ENCODE results near the gene EID2. TPM values are rescaled to one million over a fixed set of nuclear protein-coding genes. Genes with fewer than 3 reads are reported as not detected.

EID2 gene, protein sequence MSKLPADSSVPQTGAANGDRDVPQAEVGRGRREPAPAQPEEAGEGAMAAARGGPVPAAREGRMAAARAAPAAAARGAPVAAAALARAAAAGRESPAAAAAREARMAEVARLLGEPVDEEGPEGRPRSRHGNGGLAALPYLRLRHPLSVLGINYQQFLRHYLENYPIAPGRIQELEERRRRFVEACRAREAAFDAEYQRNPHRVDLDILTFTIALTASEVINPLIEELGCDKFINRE
- 14.9 TPM for polyA plus RNA-seq (2013, experiment 1 of 2; ENCODE audit: insufficient read length)
- polyA plus RNA-seq (2013, experiment 2 of 2; ENCODE audit: insufficient read length) = 15.4 TPM

DNA sequence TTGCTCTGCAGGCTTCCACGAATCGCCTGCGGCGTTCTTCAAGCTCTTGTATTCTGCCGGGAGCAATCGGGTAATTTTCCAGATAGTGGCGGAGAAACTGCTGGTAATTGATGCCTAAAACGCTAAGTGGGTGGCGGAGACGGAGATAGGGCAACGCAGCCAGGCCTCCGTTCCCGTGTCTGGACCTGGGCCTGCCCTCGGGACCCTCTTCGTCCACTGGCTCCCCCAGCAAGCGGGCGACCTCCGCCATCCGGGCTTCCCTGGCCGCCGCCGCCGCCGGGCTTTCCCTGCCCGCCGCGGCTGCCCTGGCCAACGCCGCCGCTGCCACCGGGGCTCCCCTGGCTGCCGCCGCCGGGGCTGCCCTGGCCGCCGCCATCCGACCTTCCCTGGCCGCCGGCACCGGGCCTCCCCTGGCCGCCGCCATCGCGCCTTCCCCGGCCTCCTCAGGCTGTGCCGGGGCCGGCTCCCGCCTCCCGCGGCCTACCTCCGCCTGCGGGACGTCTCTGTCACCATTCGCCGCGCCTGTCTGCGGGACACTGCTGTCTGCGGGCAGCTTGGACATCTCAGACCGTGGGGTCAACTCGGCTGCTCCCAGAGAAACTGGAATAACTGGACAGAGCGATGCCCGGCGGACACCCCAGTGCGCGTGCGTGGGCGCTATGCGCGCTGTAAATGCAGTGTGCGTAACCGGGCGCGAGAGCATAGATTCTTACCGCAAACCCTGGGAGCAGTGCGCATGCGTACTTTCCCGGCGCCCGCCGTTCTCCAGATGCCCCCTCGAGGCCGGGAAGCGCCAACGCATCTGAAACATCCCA lies at the start of gene EID2:
Gene EID2, minus strand, starts transcription at position 644 of the 815 bp plus-strand sequence. Its CDS starts 82 bp downstream, at position 562.
- peak; percentile 93 for DNase-seq

DNA sequence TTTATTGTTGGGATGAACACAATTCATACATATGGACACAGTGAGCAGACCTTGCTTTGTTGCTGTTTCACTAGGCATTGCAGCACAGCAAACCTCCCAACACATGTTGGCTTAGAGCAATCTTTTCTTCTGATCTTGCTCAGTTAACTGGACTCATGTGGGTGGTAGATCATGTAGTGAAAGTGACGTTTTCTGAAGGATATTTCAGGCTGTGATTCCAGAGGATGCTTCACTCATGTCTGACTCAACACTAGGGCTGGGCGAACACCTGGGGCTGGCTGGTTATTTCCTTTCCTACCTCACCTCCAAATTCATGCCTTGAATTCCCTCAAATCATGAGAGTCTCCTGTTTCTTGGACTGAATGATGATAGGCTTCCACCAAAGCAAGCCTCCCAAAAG lies 48.1 kb upstream of the EID2 start:
- DNase-seq = no peak

DNA sequence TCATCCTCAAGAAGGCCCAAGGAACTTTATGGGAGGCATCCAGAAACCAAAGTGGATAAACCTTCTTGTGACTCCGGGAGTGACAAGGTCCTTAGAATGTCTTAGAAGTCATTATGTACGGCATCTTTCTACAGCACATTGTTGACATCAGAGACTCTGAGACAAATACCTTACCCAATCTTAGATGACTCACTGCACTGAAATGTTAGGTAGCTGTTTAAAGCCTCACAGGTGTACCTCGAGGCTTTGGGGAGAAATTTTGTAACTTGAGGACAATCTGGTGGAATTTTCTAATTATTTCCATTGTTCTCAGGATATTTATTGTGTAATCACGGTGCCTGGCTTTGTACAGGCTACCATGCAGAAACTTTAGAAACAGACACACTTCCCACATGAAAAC lies 47.5 kb upstream of the EID2 start:
- no peak for DNase-seq

DNA sequence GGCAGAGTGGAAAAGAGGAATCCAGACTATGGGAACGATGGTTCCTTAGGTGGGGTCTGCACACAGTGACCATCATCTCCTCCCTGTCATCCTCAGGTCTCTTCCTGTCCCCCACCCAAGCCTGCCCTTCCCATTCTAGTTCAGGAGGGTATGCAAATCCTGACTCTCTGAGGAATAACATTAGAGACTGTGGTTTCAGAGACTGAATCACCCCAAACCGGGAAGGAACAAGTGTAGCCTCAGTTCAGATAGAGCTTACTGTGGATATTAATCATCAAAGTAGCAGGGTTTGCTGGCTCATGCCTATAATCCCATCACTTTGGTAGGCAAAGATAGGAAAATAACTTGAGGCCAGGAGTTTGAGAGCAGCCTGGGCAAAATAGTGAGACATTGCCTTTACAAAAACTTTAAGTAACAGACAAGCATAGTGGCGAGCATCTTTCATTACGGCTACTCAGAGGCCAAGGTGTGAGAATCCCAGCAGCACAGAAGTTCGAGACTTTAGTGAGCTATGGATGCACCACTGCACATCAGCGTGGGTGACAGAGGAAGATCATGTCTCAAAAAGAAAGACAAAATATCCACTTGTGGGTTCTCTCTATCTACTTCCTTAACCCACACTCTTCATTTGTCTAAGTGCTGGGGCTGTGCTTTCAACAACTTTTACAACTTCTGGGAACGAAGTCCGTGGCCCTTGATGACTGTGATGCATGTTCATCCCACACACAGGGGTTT lies 43.1 kb upstream of the EID2 start:
- DNase-seq = no peak

DNA sequence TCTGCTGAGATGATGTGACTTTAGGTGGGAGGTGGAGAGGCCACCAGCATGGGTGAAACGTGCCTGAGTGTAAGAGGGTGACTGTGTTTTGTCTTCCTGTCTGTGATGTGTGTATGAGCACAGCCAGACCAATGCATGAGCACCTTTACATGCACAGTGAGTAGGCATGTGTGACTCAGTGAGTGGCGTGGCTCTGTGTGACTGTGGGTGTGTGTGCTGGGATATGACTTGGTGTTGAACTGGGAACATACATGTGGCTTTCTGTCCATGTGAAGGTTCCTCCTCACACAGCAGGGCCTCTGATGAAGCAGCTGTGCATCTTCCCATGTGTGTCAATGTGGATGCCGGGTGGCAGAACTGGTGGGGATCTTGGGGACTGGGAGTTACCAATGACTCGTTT lies 42.5 kb upstream of the EID2 start:
- no peak for DNase-seq

DNA sequence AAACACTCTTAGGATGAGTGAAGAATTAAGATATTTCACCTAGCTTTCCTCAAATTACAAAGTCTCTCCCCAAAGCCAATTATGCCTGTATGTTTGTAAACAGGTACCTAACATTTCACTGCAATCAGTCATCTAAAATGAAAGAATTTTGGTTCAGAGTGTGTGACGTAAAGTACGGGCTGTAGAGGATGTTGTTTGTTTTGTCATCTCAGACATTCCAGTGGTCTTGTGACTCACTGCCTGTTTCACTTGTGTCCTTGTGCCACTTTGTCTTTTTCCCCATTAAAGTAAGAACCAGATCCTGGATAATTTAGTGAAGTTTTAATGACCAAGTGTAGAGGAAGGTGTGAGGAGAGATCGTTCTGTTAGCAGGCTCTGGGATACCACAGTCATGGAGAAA lies 28.6 kb upstream of the EID2 start:
- peak; percentile 29 for DNase-seq

DNA sequence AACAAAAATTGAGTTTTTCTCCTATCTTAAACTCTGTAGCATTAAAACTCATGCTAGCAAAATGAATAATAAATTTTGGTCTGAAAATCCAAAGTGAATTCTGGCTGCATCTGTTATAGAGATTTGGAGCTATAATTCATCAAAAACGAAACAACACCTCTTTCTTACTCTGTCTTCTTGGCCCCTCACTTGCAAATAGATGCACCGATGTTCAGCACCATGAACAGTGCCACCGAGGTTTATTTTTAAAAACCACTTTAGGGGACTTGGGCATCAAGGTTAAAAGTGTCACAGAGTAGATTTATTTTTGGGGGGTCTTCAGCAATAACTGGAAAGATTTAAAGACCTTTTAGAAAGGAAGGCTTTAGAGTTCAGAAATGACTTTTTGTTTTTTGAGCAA lies 26.1 kb upstream of the EID2 start:
- no peak for DNase-seq

DNA sequence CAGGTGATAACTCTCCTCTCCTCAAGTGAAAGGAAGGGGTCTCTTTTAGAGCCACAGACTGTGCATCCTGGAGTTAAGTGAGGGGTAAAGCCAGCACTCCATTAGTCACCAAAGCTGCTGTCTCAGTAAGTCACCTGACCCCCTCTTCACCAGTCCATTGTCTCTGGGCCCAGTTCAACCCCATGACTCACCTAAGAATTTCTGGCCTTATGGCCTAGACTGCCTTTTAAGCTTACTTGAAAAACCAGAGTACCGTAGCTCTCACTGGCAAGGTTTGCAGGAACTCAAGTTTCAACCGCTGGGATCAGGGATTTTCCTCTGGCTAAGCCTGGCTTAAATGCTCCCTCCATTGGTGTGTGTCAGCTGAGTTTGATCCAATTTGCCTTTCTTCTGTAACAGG lies 23.4 kb upstream of the EID2 start:
- DNase-seq = no peak

DNA sequence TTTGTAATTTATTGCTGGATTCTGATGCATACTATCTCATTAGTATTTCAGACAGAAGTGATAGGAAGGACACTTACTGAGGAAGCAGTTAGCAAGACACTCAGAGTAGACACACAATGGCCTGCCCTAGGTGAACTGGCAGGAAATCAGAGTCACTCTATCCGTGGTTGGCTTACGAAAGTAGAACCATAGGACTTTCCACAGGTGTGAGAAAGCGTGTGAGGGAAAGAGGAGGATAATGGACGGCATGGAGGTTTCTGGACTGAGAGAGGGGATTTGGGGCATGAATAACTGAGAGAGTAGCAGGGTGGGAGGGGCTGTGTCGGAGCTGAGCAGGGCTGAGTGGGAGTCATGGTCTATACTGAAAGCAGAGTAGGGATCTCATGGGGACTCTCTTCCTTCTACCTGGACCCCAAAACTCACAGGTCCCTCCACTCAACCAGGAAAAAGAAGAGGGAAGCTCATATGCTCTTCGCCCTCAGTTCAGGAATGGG lies 18.7 kb upstream of the EID2 start:
- no peak for DNase-seq

DNA sequence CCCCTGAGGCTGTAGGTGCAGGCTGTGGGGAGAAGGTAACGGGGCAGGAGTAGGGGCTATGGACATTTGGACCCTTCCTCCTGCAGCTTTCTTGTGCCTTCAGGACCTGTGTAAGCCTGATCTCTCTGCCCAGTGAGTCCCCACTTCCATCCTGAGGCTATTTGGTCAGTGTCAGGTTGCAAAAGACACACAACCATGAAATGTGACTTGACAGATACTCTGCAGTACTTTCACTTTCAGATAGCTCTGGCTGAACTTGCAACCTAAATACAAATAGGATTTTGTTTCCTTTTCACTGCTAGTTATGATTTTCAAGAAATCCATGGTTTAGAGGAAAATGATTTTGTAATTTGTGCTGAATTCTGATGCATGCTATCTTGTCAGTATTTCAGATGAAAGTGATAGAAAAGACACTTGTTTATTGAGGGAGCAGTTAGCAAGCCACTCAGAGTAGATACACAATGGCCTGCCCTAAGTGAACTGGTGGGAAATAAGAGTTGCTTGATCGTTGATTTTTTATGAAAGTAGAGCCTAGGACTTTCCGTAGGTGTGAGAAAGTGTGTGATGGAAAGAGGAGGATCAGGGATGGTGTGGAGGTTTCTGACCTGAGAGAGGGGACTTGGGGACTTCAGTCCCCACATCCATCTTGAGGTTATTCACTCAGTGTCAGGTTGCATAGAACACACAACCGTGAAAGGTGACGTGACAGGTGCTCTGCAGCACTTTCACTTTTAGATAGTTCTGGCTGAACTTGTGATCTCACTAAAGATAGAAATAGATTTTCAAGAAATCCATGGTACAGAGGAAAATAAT lies 18.1 kb upstream of the EID2 start:
- DNase-seq = no peak

DNA sequence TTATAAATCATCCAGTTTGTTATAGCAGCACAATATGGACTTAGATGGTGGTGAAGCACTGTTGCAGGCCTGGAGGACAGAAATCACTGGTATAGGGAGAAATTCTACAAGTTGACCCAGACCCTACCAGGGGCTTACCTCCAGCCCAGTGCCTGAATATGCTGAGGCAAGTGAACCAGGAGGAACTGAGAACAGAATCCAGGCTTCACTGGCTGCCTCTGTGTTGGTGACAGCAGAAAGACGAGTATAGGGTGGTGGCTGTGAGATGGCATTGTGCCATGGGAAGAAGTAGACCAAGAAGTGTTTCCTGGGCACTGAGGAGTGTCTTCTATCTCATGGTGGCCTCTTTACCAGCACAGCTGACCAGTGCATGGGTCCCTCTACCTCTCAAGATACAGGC lies 15.9 kb upstream of the EID2 start:
- no peak for DNase-seq

DNA sequence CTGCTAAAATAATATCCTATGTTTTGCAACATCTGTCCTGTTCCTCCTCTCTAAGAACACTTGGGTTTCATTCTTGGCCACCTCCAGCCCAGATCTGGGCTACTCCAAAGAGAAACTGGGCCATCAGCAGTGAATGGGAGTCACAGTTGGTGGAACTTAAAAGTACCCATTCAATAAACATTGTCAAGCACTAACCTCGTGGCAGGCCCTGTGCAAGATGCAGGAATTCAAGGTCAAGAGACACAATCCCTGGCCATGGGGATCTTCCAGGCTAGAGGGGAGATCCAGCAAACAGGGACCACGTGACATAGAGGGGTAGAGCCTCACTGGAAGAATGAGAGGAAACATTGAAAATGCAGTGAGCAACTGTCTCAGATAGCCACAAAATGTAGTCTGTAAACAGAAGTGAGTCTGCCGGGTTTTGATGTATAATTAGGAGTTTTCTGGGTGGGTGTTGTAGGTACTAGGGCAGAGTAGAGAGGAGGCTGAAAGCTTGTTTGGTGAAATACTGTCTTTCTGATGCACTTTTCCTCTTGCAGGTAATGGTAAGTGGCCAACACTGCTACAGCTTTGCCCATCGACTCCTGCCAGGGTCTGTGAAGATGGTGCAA lies 14.8 kb upstream of the EID2 start:
- DNase-seq = no peak

DNA sequence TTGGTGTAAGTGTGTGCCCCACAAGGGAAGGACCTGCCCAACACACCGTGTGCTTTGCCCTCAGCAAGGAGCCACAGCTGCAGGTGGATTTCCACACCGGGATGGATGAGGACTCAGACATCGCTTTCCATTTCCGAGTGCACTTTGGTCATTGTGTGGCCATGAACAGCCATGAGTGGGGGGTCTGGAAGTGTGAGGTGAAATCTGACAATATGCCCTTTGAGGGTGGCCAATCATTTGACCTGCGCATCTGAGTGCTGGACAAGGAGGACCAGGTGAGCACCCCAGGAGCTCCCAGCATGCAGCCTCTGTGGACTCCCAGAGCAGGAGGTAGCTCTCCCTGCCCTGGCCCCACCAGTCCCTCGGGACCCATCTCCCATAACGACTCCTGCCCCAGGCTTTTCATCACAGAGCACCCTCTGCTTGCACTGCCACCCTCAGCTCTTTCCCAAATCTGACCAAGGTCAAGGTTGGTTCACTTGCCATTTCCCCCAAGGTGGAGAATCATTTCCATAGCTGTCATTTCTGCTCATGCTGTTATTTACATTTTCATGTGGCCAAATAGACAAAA lies 13.2 kb upstream of the EID2 start:
- DNase-seq = no peak

DNA sequence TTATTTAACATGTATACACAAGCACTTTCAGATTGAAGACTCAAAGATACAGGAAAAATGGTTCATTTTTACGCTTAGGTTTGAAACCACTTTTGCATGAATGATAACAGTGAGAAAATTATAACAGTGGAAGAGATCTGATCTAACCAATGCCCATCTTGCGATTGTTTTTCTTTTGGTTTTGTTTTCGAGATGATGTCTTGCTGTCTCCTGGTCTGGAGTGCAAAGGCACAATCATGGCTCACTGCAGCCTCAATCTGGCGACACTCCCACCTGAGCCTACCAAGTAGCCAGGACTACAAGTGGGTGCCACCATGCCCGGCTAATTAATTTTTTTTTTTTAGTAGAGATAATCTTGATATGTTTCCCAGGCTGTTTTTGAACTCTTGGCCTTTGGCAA lies 10.2 kb upstream of the EID2 start:
- no peak for DNase-seq

DNA sequence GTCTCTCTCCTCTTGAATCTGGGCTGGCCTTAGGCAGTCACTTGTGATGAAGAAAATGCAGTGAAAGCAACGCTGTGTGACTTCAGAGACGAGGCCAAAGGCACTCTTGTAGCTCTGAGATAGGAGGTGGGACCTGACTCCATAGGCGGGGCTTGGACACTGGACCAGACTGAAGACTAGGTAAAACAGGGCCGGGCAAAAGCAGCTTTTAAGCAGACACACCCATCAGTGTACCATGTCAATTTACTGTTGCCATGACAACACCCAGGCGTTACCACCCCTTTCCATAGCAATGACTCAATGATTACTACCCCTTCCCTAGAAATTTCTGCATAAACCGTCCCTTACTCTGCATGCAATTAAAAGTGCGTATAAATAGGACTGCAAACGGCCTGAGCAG lies 6.6 kb upstream of the EID2 start:
- DNase-seq = no peak

DNA sequence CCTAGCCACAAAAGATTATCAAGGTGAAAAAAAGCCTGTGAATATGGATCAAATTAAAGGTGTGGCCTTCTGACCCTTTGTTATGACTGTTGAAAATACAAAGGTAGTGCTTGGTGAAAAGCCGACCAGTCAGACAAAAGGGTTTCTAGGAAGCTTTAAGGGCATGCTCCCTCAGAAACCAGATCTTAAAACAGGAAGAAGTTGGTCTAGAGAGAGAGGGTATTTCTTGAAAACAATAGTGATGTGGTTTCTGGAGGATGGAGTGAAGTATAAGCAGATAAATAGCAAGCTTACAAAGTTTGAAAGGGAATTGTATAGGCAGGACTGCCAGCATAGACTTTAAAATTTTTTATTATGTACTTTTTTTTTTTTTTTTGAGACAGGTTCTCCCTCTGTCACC lies 5.0 kb upstream of the EID2 start:
- no peak for DNase-seq

DNA sequence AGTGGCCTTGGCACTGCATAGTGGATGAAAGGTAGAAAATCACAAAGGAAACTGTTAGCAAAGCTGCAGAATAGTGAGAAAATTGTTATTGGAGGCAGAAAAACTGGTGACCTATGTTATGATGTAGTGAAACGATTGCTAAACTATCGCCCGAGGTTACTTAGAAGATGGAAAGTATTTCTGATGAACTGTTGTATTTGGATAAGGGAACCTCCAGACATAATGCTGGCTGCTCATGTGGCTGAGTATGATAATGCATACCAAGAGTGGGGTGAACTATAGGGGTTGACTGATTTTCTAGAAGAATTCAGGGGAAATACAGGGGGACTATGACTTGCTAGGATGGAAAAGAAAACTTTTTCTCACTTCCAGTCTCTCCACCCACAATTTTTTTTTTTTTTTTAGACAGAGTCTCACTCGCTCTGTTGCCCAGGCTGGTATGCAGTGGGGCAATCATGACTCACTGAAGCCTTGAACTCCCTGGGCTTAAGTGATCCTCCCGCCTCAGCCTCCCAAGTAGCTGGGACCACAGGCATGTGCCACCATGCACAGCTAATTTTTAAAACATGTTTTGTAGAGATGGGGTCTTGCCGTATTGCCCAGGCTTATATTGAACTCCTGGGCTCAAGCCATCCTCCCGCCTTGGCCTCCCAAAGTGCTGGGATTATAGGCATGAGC lies 4.4 kb upstream of the EID2 start:
- peak; percentile 59 for DNase-seq

DNA sequence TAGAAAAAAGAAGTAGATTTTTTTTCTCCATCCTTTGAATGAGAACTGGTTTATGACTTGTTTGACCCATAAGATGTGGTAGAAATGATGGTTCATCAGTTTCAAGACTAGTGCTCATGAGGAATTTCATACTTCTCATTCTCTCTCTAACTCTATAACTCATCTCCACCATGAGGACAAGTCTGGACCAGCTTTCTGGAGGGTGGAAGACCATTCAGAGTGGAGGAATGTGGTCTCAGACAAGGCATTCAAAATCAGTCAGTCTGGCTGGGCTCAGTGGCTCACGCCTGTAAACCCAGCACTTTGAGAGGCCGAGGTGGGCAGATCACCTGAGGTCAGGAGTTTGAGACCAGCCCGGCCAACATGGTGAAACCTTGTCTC lies 3.5 kb upstream of the EID2 start:
- no peak for DNase-seq

DNA sequence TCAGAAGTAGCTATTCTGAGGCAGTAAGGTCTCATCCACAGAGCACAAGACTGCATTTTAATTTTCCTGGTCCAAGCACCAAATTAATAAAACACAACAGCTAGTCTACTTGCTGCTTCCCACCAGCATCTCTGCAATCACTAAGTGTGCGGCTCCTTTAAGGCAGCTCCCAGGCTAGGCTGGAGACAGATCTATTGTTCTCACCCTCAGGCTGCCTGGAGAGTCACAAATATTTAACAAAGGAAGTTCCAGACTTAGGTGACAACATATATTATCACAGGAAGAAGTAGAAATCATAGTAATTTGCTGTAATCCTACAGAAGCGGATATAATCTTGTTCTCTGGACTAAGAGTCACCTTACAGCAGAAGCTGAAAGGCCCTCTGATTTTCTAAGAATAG lies 2.2 kb upstream of the EID2 start:
- DNase-seq = no peak

DNA sequence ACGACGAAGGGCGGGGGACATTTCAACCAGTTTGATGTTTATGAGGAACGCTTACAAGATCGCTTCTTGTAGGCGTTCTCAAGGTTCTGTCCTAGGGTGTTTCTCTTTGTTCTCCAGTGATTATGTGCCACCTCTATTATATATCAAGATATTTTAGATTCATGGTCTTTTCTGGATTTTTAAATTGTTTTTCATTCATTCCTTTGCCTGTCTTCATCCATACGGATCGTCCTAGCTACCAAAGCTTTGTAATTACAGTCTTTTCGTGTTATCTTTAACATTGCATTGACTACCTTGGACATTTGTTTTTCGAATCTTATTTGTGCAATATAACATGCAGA lies 342 bp upstream of the EID2 start:
- DNase-seq = no peak

DNA sequence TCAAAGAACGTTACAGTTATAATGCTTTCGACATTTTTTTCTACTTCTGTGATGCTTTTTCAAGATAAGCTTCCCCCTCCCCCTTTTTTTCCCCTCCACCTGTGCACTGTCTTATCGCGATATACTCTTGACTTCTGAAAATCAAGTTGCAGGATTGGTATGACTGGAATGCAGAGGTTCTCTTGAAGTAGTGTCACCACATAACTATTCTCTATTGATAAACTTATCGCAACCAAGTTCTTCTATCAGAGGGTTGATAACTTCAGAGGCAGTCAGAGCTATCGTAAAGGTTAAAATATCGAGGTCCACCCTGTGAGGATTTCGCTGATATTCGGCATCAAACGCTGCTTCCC lies 820 bp downstream of the EID2 start:
- no peak for DNase-seq
